Parathyroid adenoma (tissue), 2 donors: ENCODE results near the gene CXXC5.
"Not testable (repeated sequence)": the region's sequence is repeated elsewhere in the genome, so short reads cannot be mapped to it uniquely, and the experiment has no call there.

Experiments used
- H2AFZ ChIP-seq: fragments of 300-600 bp; sonication (generic); one replicate; pipeline ENCODE4 v1.7.0; 2017; ENCODE audit warnings: antibody characterized with exemption, mild to moderate bottlenecking
- H3K27ac ChIP-seq: fragments of 300-600 bp; sonication (generic); one replicate; pipeline ENCODE4 v1.7.0; 2017
- H3K27me3 ChIP-seq: fragments of 300-600 bp; sonication (generic); one replicate; pipeline ENCODE4 v1.7.0; 2017; ENCODE audit warnings: low read length; ENCODE audit not compliant: control insufficient read depth, insufficient read depth
- H3K36me3 ChIP-seq: fragments of 300-600 bp; sonication (generic); one replicate; pipeline ENCODE4 v1.7.0; 2017; ENCODE audit warnings: low read length; ENCODE audit not compliant: control insufficient read depth, insufficient read depth
- H3K4me1 ChIP-seq: fragments of 300-600 bp; sonication (generic); one replicate; pipeline ENCODE4 v1.7.0; 2017; ENCODE audit warnings: control low read depth
- H3K4me2 ChIP-seq: fragments of 300-600 bp; sonication (generic); one replicate; pipeline ENCODE4 v1.7.0; 2017; ENCODE audit warnings: low read length
- H3K4me3 ChIP-seq: fragments of 300-600 bp; sonication (generic); one replicate; pipeline ENCODE4 v1.7.0; 2017; ENCODE audit warnings: low read depth, low read length
- H3K79me2 ChIP-seq: fragments of 300-600 bp; sonication (generic); one replicate; pipeline ENCODE4 v1.7.0; 2017; ENCODE audit warnings: control low read depth
- H3K9ac ChIP-seq: fragments of 300-600 bp; sonication (generic); one replicate; pipeline ENCODE4 v1.7.0; 2017; ENCODE audit warnings: mild to moderate bottlenecking
- H3K9me3 ChIP-seq: fragments of 300-600 bp; sonication (generic); one replicate; pipeline ENCODE4 v1.7.0; 2017; ENCODE audit warnings: low read length; ENCODE audit not compliant: control insufficient read depth
- CTCF ChIP-seq: fragments of 300-600 bp; sonication (generic); IDR thresholded peaks from one replicate; pipeline ENCODE4 v1.7.0; 2017; ENCODE audit warnings: antibody characterized with exemption, mild to moderate bottlenecking
- donor health status: primary hyperparathyroidism.

CXXC5 gene

DNA sequence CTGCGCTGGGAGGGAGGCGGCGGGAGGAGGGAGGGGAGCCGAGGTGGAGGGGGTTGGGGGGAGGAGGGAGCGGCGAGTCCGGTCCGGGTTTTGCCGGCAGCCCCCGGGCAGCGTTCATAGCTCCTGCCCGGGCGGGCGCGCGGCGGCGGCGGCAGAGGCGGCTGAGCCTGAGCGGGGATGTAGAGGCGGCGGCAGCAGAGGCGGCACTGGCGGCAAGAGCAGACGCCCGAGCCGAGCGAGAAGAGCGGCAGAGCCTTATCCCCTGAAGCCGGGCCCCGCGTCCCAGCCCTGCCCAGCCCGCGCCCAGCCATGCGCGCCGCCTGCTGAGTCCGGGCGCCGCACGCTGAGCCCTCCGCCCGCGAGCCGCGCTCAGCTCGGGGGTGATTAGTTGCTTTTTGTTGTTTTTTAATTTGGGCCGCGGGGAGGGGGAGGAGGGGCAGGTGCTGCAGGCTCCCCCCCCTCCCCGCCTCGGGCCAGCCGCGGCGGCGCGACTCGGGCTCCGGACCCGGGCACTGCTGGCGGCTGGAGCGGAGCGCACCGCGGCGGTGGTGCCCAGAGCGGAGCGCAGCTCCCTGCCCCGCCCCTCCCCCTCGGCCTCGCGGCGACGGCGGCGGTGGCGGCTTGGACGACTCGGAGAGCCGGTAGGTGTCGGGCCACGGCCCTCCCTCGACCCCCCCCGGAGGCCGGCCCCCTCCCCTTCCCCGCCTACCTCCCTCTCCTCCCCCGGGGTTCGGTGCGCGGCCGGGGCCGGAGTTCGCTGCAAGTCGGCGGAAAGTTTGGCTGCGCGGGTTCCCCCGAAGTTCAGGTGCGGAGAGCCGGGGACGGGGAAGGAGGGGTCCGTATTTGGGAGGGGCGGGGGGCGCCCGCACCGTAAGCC lies at the start of gene CXXC5:
Gene CXXC5, plus strand, starts transcription at position 145 of the 877 bp plus-strand sequence. CDS start 32,175 bp downstream, outside the sequence.
- Histone ChIP-seq H3K9ac (peak within 1 kb of the TSS; percentile 33), H3K27me3 (no peaks in the 10 kb centered on the region), H3K36me3 (no peaks in the 10 kb centered on the region), H3K4me1 (peaks cover 34% of the 10 kb centered on the region), H3K79me2 (peaks cover 23% of the 10 kb centered on the region), H3K4me3 (peak within 1 kb of the TSS; percentile 80), H2AFZ (peak within 1 kb of the TSS; percentile 78), H3K27ac (peak within 1 kb of the TSS; percentile 78), H3K9me3 (no peaks in the 10 kb centered on the region), H3K4me2 (peak within 1 kb of the TSS; percentile 93)
- TF ChIP-seq CTCF: no peak

DNA sequence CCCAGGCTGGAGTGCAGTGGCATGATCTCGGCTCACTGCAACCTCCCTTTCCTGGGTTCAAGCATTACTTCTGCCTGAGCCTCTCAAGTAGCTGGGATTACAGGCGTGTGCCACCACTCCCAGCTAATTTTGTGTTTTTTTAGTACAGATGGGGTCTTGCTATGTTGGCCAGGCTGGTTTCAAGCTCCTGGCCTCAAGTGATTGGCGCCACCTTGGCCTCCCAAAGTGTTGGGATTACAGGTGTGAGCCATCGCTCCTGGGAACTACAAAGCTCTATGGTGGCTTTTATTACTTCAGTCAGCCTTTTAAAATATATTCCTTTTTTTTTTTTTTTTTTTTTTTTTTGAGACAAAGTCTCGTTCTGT lies 49.6 kb upstream of the CXXC5 start:
- H3K9me3 ChIP-seq, H3K4me1 ChIP-seq, H3K4me3 ChIP-seq, H3K27ac ChIP-seq, H3K9ac ChIP-seq, H3K4me2 ChIP-seq, H3K36me3 ChIP-seq, H2AFZ ChIP-seq, H3K27me3 ChIP-seq: not testable (repeated sequence)
- H3K79me2 ChIP-seq: peaks cover 37% of the 10 kb centered on the region

- H3K36me3 ChIP-seq: no peaks in the 10 kb centered on the region
- H3K4me1 ChIP-seq: no peaks in the 10 kb centered on the region
- no peak overlapping the region for H3K27ac ChIP-seq
- H3K4me3 ChIP-seq: no peak overlapping the region
- H3K9me3 ChIP-seq: no peaks in the 10 kb centered on the region
- no peak overlapping the region for H3K4me2 ChIP-seq
- H2AFZ ChIP-seq: no peak overlapping the region
- no peak overlapping the region for H3K9ac ChIP-seq
- no peak for TF ChIP-seq CTCF
- H3K27me3 ChIP-seq: no peaks in the 10 kb centered on the region
- H3K79me2 ChIP-seq: peaks cover 39% of the 10 kb centered on the region
These were observed 47.7 kb upstream of the CXXC5 start for GRCh38 chr5:139600336-139600949.

- no peak overlapping the region for H3K4me3 ChIP-seq
- no peak overlapping the region for H2AFZ ChIP-seq
- no peak overlapping the region for H3K4me2 ChIP-seq
- H3K4me1 ChIP-seq: no peaks in the 10 kb centered on the region
- H3K79me2 ChIP-seq: peaks cover 41% of the 10 kb centered on the region
- no peaks in the 10 kb centered on the region for H3K9me3 ChIP-seq
- no peak overlapping the region for H3K9ac ChIP-seq
- H3K36me3 ChIP-seq: no peaks in the 10 kb centered on the region
- no peaks in the 10 kb centered on the region for H3K27me3 ChIP-seq
- no peak overlapping the region for H3K27ac ChIP-seq
- no peak for TF ChIP-seq CTCF
These were observed 46.7 kb upstream of the CXXC5 start for GRCh38 chr5:139601429-139601828.

- H3K27me3 ChIP-seq, H3K36me3 ChIP-seq, H2AFZ ChIP-seq, H3K4me3 ChIP-seq, H3K4me2 ChIP-seq, H3K9ac ChIP-seq, H3K4me1 ChIP-seq, H3K27ac ChIP-seq, H3K9me3 ChIP-seq: not testable (repeated sequence)
- H3K79me2 ChIP-seq: peaks cover 41% of the 10 kb centered on the region
These were observed 46.2 kb upstream of the CXXC5 start for GRCh38 chr5:139601948-139602347.
